SK-N-SH treated with all-trans-retinoic acid at 6 μM for 48 hours (cell line): ENCODE results near the gene NR2C2AP.

Experiments used
- ISL1 ChIP-seq: fragments of 250-450 bp; sonication (Bioruptor Pico); IDR thresholded peaks from 2 replicates; pipeline ENCODE4 v2.1.2; 2022; ENCODE audit warnings: mild to moderate bottlenecking, moderate library complexity
- PPARA ChIP-seq: fragments of 250-450 bp; sonication (Bioruptor Pico); IDR thresholded peaks from 2 replicates; pipeline ENCODE4 v1.5.0; 2020; ENCODE audit warnings: mild to moderate bottlenecking, borderline replicate concordance
- TOX ChIP-seq: fragments of 250-450 bp; sonication (Bioruptor Pico); IDR thresholded peaks from 2 replicates; pipeline ENCODE4 v1.8.0; 2021; ENCODE audit warnings: mild to moderate bottlenecking, moderate library complexity, borderline replicate concordance
- ZFP30 ChIP-seq: fragments of 450-650 bp; formaldehyde crosslinking; IDR thresholded peaks from 2 replicates; pipeline ENCODE4 v1.5.0; 2022; ENCODE audit warnings: mild to moderate bottlenecking, moderate library complexity
- ZNF565 ChIP-seq: fragments of 450-650 bp; formaldehyde crosslinking; conservative IDR thresholded peaks from 2 replicates; pipeline ENCODE4 v1.5.0; 2020; ENCODE audit warnings: low read depth, mild to moderate bottlenecking, moderate library complexity
- ZNF8 ChIP-seq: fragments of 450-650 bp; formaldehyde crosslinking; IDR thresholded peaks from 2 replicates; pipeline ENCODE4 v1.5.0; 2020; ENCODE audit warnings: mild to moderate bottlenecking, moderate library complexity
- TF ChIP-seq, protein P1 (sequence below): fragments of 250-450 bp; sonication (Bioruptor Pico); IDR thresholded peaks from 2 replicates; pipeline ENCODE4 v1.8.0; 2020; ENCODE audit warnings: mild to moderate bottlenecking, moderate library complexity, borderline replicate concordance
- TF ChIP-seq, protein P2 (sequence below): fragments of 250-450 bp; sonication (Bioruptor Pico); IDR thresholded peaks from 2 replicates; pipeline ENCODE4 v1.8.0; 2021; ENCODE audit warnings: low read depth, mild to moderate bottlenecking, moderate library complexity, borderline replicate concordance
- TF ChIP-seq, protein P3 (sequence below): fragments of 250-450 bp; sonication (Bioruptor Pico); IDR thresholded peaks from 2 replicates; pipeline ENCODE4 v1.5.1; 2020; ENCODE audit warnings: low read depth, mild to moderate bottlenecking, moderate library complexity

DNA sequence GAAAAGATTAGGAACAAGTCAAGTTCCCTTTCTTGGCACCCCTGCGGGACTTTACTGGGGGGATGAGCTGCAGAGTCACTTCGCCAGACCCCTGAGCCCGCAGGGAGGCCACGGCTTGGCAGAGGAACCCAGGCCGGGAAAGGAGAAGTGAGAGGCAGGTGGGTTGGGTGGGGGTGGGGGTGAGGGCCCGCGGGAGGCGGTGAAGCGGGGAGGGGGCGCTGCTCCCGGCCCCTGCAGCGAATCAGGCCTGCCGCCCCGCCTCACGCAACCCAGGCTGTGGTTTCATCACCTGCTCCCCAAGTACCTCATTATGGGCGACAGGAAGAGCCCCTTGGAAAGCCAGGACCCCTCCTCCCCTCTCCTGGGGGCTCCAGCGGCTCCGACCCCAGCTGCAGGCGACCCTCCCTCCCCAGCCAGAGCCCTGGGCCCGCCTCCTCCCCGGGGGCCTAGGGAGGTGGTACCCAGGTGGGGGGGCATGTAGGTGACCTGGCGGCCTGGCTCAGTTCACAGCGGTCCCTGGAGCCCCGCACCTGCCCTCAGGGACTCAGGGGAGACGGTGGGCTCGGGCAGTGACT, 42.7 kb downstream of the NR2C2AP start:
- TF ChIP-seq, protein P1, sequence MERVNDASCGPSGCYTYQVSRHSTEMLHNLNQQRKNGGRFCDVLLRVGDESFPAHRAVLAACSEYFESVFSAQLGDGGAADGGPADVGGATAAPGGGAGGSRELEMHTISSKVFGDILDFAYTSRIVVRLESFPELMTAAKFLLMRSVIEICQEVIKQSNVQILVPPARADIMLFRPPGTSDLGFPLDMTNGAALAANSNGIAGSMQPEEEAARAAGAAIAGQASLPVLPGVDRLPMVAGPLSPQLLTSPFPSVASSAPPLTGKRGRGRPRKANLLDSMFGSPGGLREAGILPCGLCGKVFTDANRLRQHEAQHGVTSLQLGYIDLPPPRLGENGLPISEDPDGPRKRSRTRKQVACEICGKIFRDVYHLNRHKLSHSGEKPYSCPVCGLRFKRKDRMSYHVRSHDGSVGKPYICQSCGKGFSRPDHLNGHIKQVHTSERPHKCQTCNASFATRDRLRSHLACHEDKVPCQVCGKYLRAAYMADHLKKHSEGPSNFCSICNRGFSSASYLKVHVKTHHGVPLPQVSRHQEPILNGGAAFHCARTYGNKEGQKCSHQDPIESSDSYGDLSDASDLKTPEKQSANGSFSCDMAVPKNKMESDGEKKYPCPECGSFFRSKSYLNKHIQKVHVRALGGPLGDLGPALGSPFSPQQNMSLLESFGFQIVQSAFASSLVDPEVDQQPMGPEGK (CRISPR knock-in tag) = no peak
- TF ChIP-seq ZNF565 (no peak), ZNF8 (CRISPR knock-in tag) (no peak), TOX (no peak), PPARA (no peak), ISL1 (CRISPR knock-in tag) (no peak), ZFP30 (CRISPR knock-in tag) (no peak)
- TF ChIP-seq, protein P2, sequence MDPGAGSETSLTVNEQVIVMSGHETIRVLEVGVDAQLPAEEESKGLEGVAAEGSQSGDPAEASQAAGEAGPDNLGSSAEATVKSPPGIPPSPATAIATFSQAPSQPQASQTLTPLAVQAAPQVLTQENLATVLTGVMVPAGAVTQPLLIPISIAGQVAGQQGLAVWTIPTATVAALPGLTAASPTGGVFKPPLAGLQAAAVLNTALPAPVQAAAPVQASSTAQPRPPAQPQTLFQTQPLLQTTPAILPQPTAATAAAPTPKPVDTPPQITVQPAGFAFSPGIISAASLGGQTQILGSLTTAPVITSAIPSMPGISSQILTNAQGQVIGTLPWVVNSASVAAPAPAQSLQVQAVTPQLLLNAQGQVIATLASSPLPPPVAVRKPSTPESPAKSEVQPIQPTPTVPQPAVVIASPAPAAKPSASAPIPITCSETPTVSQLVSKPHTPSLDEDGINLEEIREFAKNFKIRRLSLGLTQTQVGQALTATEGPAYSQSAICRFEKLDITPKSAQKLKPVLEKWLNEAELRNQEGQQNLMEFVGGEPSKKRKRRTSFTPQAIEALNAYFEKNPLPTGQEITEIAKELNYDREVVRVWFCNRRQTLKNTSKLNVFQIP (CRISPR knock-in tag) = no peak
- TF ChIP-seq, protein P3, sequence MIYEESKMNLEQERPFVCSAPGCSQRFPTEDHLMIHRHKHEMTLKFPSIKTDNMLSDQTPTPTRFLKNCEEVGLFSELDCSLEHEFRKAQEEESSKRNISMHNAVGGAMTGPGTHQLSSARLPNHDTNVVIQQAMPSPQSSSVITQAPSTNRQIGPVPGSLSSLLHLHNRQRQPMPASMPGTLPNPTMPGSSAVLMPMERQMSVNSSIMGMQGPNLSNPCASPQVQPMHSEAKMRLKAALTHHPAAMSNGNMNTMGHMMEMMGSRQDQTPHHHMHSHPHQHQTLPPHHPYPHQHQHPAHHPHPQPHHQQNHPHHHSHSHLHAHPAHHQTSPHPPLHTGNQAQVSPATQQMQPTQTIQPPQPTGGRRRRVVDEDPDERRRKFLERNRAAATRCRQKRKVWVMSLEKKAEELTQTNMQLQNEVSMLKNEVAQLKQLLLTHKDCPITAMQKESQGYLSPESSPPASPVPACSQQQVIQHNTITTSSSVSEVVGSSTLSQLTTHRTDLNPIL (CRISPR knock-in tag) = no peak
